Measurements from ENCODE around the gene TMEM163. TPM values are rescaled to one million over a fixed set of nuclear protein-coding genes. Genes with fewer than 3 reads are reported as not detected.

Gene TMEM163
- total and polyA plus RNA-seq, 2 of the 13 experiments (the other 11 are each of a cell fraction or from before 2014, with no cell fraction given), result 0.05 TPM; not detected in 1

GRCh38 chr2:134457765-134458472 lies 260.9 kb downstream of the TMEM163 start:
- ATAC-seq, result peak; percentile 55
- Histone ChIP-seq H3K9me3 (ENCODE audit: low read length) (no peaks in the 10 kb centered on the region), H3K9ac (ENCODE audit: insufficient read depth, low read depth, low read length) (no peak overlapping the region), H3K27me3 (ENCODE audit: control insufficient read depth in 1 of 2, insufficient read depth in 2 of 2, low read length in 2 of 2) (peaks cover 0 to 3% of the 10 kb centered on the region in 2 experiments; a peak in 3 of 5 replicates), H3K79me2 (ENCODE audit: insufficient read depth, low read length) (no peaks in the 10 kb centered on the region), H3K4me2 (ENCODE audit: low read depth, low read length) (peak overlapping the region; percentile 30; the same call in 1 of the 2 replicates), H3K36me3 (replicated peaks in 1 of 2; ENCODE audit: control insufficient read depth in 1 of 2, insufficient read depth in 2 of 2, low read length in 2 of 2) (peaks cover 3 to 5% of the 10 kb centered on the region in 2 experiments; a peak in 4 of 5 replicates), H3K27ac (ENCODE audit: extremely low read length, insufficient read depth, low read length) (peak overlapping the region; percentile 47), H3K4me1 (ENCODE audit: insufficient read depth, low read length) (peaks cover 52% of the 10 kb centered on the region), H3K4me3 (replicated peaks in 1 of 3; ENCODE audit: insufficient read depth in 1 of 3, low read depth in 2 of 3, low read length in 3 of 3) (no peak overlapping the region), H4K20me1 (ENCODE audit: insufficient read depth, low read length) (no peaks in the 10 kb centered on the region), H2AFZ (ENCODE audit: low read length) (no peak overlapping the region)
- 65% methylated on average over 18 of the region's 18 CpGs for WGBS (ENCODE audit: low lambda C conversion rate)
- DNase-seq (ENCODE audit: low spot score), result peak; percentile 86
- ChIA-PET POLR2A (interaction anchor here (1.0 kb wide), 1 partner anchor 46 kb away, joined by 3 read pairs; no protein-coding TSS in a partner anchor), CTCF (ENCODE audit: low intra/inter-chr PET ratio, low total read pairs) (no interaction called here)
- FAIRE-seq, result peak; percentile 72
- in situ Hi-C loops (cut with HindIII; ENCODE audit: extremely low pct_ligation_motif_present, low pct_unique_long_range_greater_than_20kb) (loop anchor here (10.0 kb wide), 2 partner anchors 333 to 573 kb away; no protein-coding TSS in a partner anchor), intact Hi-C loops (cut with micrococcal nuclease; ENCODE audit: unreplicated experiment) (loop anchor here (2.0 kb wide), 1 partner anchor 339 kb away; no protein-coding TSS in a partner anchor)
- BruUV-seq (replicated peaks), result no TSS peak
- no peak for TF ChIP-seq PCBP1 (IDR thresholded peaks at IDR 0.05; ENCODE audit: borderline replicate concordance, low read depth, low read length)
- TF ChIP-seq ETV5 (CRISPR knock-in tag; IDR thresholded peaks at IDR 0.05; ENCODE audit: borderline replicate concordance), result peak; percentile 91
- TF ChIP-seq ZSCAN29 (CRISPR knock-in tag; conservative IDR thresholded peaks at IDR 0.05), result 0 out of 2 replicates have a peak, but pooled peaks have one; percentile 53
- peak; percentile 76 for TF ChIP-seq HNF1B (CRISPR knock-in tag; IDR thresholded peaks at IDR 0.05)
- TF ChIP-seq BCL6 (CRISPR knock-in tag; IDR thresholded peaks at IDR 0.05), result peak; percentile 54; the same call in 1 of the 2 replicates
- TF ChIP-seq FOXA1 (IDR thresholded peaks at IDR 0.05), result no peak
- peak; percentile 59 for TF ChIP-seq FOXA1 (CRISPR knock-in tag; IDR thresholded peaks at IDR 0.05)
- TF ChIP-seq SIX4 (CRISPR knock-in tag; IDR thresholded peaks at IDR 0.05), result peak; percentile 64; the same call in 1 of the 2 replicates
- TF ChIP-seq ZNF556 (CRISPR knock-in tag; IDR thresholded peaks at IDR 0.05; ENCODE audit: borderline replicate concordance), result peak; percentile 79; the same call in 1 of the 2 replicates
- TF ChIP-seq, protein P1, sequence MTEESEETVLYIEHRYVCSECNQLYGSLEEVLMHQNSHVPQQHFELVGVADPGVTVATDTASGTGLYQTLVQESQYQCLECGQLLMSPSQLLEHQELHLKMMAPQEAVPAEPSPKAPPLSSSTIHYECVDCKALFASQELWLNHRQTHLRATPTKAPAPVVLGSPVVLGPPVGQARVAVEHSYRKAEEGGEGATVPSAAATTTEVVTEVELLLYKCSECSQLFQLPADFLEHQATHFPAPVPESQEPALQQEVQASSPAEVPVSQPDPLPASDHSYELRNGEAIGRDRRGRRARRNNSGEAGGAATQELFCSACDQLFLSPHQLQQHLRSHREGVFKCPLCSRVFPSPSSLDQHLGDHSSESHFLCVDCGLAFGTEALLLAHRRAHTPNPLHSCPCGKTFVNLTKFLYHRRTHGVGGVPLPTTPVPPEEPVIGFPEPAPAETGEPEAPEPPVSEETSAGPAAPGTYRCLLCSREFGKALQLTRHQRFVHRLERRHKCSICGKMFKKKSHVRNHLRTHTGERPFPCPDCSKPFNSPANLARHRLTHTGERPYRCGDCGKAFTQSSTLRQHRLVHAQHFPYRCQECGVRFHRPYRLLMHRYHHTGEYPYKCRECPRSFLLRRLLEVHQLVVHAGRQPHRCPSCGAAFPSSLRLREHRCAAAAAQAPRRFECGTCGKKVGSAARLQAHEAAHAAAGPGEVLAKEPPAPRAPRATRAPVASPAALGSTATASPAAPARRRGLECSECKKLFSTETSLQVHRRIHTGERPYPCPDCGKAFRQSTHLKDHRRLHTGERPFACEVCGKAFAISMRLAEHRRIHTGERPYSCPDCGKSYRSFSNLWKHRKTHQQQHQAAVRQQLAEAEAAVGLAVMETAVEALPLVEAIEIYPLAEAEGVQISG (CRISPR knock-in tag; IDR thresholded peaks at IDR 0.05), result peak; percentile 63
- 0 out of 2 replicates have a peak, but pooled peaks have one; percentile 66 for TF ChIP-seq MIER3 (CRISPR knock-in tag; IDR thresholded peaks at IDR 0.05; ENCODE audit: borderline replicate concordance)
- TF ChIP-seq, protein P2, sequence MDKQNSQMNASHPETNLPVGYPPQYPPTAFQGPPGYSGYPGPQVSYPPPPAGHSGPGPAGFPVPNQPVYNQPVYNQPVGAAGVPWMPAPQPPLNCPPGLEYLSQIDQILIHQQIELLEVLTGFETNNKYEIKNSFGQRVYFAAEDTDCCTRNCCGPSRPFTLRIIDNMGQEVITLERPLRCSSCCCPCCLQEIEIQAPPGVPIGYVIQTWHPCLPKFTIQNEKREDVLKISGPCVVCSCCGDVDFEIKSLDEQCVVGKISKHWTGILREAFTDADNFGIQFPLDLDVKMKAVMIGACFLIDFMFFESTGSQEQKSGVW (CRISPR knock-in tag; IDR thresholded peaks at IDR 0.05; ENCODE audit: borderline replicate concordance), result no peak
- peak; percentile 64 for TF ChIP-seq PATZ1 (CRISPR knock-in tag; IDR thresholded peaks at IDR 0.05)
- 0 out of 2 replicates have a peak, but pooled peaks have one; percentile 44 for TF ChIP-seq ZNF34 (CRISPR knock-in tag; IDR thresholded peaks at IDR 0.05; ENCODE audit: borderline replicate concordance)
- TF ChIP-seq ZNF562 (CRISPR knock-in tag; IDR thresholded peaks at IDR 0.05; ENCODE audit: borderline replicate concordance), result no peak
- TF ChIP-seq TEAD3 (CRISPR knock-in tag; optimal IDR thresholded peaks at IDR 0.05; ENCODE audit: borderline replicate concordance), result peak; percentile 54

All from HepG2 (cell line).